HepG2 (cell line): ENCODE results near the gene NR1H3. TPM values are rescaled to one million over a fixed set of nuclear protein-coding genes. Genes with fewer than 3 reads are reported as not detected.
A peak's percentile ranks its signal among the peaks of the same experiment; 100 is the strongest.

Experiments
- ASH2L ChIP-seq: fragments of 300-600, 200-600 bp; sonication (generic); IDR thresholded peaks from 2 replicates; pipeline ENCODE4 v1.7.0; 2017; ENCODE audit warnings: low read depth, mild to moderate bottlenecking, moderate library complexity, mixed read lengths, low read length; ENCODE audit not compliant: insufficient read length
- ELF3 ChIP-seq: IDR thresholded peaks from 2 replicates; pipeline ENCODE4 v1.6.1; 2016; ENCODE audit warnings: missing genetic modification reagents, missing compliant biosample characterization
- EP300 ChIP-seq, 3 experiments: sonication (generic) in 1 of 3; formaldehyde crosslinking in 1 of 3; IDR thresholded peaks; 2 replicates each; pipeline versions ENCODE4 v1.5.1 to v1.6.1; 2011 to 2020; ENCODE audit warnings: low read depth in 2 of 3, low read length in 2 of 3, borderline replicate concordance in 1 of 3, improper control_type of control experiment in 1 of 3, mild to moderate bottlenecking in 1 of 3, missing genetic modification reagents in 1 of 3, moderate library complexity in 1 of 3
- ETV5 ChIP-seq: IDR thresholded peaks from 2 replicates; pipeline ENCODE4 v1.6.1; 2018; ENCODE audit warnings: missing biosample characterization, missing genetic modification reagents, inconsistent platforms, borderline replicate concordance
- MBNL3 ChIP-seq: fragments of 250-450 bp; sonication (Bioruptor Pico); conservative IDR thresholded peaks from 2 replicates; pipeline ENCODE4 v1.8.0; 2022; ENCODE audit warnings: mild to moderate bottlenecking, inconsistent platforms
- NR2F2 ChIP-seq: IDR thresholded peaks from 2 replicates; pipeline ENCODE4 v1.6.1; 2012; ENCODE audit warnings: low read depth, inconsistent platforms, borderline replicate concordance
- RBM22 ChIP-seq: fragments of 200-400 bp; formaldehyde crosslinking; optimal IDR thresholded peaks from 2 replicates; pipeline ENCODE3; 2017; ENCODE audit warnings: mild to moderate bottlenecking, low read length, moderate library complexity
- RELA ChIP-seq: sonication (generic); formaldehyde crosslinking; IDR thresholded peaks from 2 replicates; pipeline ENCODE4 v1.4.0; 2020; ENCODE audit warnings: missing genetic modification reagents
- SNRNP70 ChIP-seq: fragments of 200-400 bp; formaldehyde crosslinking; IDR thresholded peaks from 2 replicates; pipeline ENCODE4 v1.6.1; 2017; ENCODE audit warnings: mild to moderate bottlenecking, low read depth, low read length, moderate library complexity
- TBX3 ChIP-seq: fragments of 450-650 bp; IDR thresholded peaks from 2 replicates; pipeline ENCODE4 v1.6.1; 2017; ENCODE audit warnings: antibody characterized with exemption, mild to moderate bottlenecking, inconsistent platforms, borderline replicate concordance
- TEAD3 ChIP-seq: optimal IDR thresholded peaks from 2 replicates; pipeline ENCODE3; 2016; ENCODE audit warnings: borderline replicate concordance
- XRCC5 ChIP-seq: fragments of 200-400 bp; formaldehyde crosslinking; optimal IDR thresholded peaks from 2 replicates; pipeline ENCODE3; 2017; ENCODE audit warnings: mild to moderate bottlenecking, low read length
- ZNF441 ChIP-seq: sonication (generic); formaldehyde crosslinking; IDR thresholded peaks from 2 replicates; pipeline ENCODE4 v1.7.0; 2021; ENCODE audit warnings: missing genetic modification reagents, borderline replicate concordance
- polyA plus RNA-seq, 8 experiments: library from polyadenylated mRNA; depleted of rRNA in 3 of 8; stranded (reverse) in 7 of 8; unstranded in 1 of 8; fragments of >200 nt; fragmentation: Illumina TruSeq in 4 of 8; extraction: Trizol in 4 of 8; gene quantifications; 2 replicates each; pipeline versions ENCODE4 v1.2.1 to v1.2.3, GENCODE V29; 2011 to 2016; ENCODE audit warnings: low read depth in 4 of 8, missing spikeins in 1 of 8, mixed read lengths in 1 of 8; ENCODE audit not compliant: insufficient read depth in 1 of 8
- total RNA-seq, 5 experiments: library from RNA; depleted of rRNA; stranded (reverse); fragments of >200 nt; fragmentation: Illumina TruSeq; extraction: Trizol; gene quantifications; 2 replicates each; pipeline ENCODE4 v1.2.3, GENCODE V29; 2016; ENCODE audit warnings: low read depth in 1 of 5
- TF ChIP-seq, protein P1 (sequence below): sonication (generic); formaldehyde crosslinking; IDR thresholded peaks from 2 replicates; pipeline ENCODE4 v1.5.1; 2020; ENCODE audit warnings: mild to moderate bottlenecking, missing genetic modification reagents, borderline replicate concordance
- TF ChIP-seq, protein P2 (sequence below): sonication (generic); formaldehyde crosslinking; IDR thresholded peaks from 2 replicates; pipeline ENCODE4 v1.4.0; 2020; ENCODE audit warnings: missing genetic modification reagents
- TF ChIP-seq, protein P3 (sequence below): sonication (generic); formaldehyde crosslinking; IDR thresholded peaks from 2 replicates; pipeline ENCODE4 v1.5.0; 2020; ENCODE audit warnings: mild to moderate bottlenecking, missing genetic modification reagents, borderline replicate concordance

Gene NR1H3
- total and polyA plus RNA-seq, 2 of the 13 experiments (the other 11 are each of a cell fraction or from before 2014, with no cell fraction given), result 41.8 to 102 TPM

DNA sequence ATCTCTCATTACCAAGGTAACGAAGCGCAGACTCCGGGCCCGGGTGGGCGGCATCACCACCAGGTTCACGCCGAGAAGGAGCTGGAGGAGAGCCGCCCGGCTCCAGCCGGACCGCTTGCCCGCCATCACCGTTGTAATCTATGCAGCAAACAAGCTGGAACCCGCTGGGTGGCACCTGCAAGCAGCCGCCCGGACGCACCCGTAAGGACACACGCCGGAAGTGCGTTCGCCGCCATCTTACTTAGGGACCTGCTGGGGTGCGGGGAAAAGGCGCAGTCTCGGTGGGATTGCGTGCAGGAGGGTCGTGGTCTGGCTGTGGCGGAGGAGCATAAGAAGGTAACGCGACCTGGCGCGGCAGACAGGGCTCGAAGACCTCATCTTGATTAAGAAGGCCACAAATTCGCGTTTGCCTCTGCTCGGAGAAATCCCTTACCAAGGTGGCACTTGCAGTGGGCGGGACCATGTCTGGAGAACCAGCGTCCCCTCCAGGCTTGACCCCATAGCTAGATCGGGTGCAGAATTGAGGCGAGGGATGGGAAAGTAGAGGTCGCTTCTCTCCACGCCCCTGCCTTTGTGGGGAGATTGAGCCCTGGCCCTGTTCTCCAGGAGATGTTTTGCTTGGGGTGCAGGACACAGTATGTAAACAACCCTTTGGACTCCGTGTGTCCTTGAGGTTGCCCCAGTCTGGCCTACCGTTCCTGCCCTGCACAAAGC, 9.0 kb upstream of the NR1H3 start, which contains the start of gene ACP2 (continued):
- TF ChIP-seq, protein P1, sequence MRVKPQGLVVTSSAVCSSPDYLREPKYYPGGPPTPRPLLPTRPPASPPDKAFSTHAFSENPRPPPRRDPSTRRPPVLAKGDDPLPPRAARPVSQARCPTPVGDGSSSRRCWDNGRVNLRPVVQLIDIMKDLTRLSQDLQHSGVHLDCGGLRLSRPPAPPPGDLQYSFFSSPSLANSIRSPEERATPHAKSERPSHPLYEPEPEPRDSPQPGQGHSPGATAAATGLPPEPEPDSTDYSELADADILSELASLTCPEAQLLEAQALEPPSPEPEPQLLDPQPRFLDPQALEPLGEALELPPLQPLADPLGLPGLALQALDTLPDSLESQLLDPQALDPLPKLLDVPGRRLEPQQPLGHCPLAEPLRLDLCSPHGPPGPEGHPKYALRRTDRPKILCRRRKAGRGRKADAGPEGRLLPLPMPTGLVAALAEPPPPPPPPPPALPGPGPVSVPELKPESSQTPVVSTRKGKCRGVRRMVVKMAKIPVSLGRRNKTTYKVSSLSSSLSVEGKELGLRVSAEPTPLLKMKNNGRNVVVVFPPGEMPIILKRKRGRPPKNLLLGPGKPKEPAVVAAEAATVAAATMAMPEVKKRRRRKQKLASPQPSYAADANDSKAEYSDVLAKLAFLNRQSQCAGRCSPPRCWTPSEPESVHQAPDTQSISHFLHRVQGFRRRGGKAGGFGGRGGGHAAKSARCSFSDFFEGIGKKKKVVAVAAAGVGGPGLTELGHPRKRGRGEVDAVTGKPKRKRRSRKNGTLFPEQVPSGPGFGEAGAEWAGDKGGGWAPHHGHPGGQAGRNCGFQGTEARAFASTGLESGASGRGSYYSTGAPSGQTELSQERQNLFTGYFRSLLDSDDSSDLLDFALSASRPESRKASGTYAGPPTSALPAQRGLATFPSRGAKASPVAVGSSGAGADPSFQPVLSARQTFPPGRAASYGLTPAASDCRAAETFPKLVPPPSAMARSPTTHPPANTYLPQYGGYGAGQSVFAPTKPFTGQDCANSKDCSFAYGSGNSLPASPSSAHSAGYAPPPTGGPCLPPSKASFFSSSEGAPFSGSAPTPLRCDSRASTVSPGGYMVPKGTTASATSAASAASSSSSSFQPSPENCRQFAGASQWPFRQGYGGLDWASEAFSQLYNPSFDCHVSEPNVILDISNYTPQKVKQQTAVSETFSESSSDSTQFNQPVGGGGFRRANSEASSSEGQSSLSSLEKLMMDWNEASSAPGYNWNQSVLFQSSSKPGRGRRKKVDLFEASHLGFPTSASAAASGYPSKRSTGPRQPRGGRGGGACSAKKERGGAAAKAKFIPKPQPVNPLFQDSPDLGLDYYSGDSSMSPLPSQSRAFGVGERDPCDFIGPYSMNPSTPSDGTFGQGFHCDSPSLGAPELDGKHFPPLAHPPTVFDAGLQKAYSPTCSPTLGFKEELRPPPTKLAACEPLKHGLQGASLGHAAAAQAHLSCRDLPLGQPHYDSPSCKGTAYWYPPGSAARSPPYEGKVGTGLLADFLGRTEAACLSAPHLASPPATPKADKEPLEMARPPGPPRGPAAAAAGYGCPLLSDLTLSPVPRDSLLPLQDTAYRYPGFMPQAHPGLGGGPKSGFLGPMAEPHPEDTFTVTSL, result 0 out of 2 replicates have a peak, but pooled peaks have one; percentile 30
- 0 out of 2 replicates have a peak, but pooled peaks have one; percentile 57 for TF ChIP-seq ZNF441 (CRISPR knock-in tag)
- TF ChIP-seq TBX3, result peak; percentile 9; the same call in 1 of the 2 replicates
- no peak for TF ChIP-seq RBM22
- no peak for TF ChIP-seq RELA
- TF ChIP-seq, protein P2, sequence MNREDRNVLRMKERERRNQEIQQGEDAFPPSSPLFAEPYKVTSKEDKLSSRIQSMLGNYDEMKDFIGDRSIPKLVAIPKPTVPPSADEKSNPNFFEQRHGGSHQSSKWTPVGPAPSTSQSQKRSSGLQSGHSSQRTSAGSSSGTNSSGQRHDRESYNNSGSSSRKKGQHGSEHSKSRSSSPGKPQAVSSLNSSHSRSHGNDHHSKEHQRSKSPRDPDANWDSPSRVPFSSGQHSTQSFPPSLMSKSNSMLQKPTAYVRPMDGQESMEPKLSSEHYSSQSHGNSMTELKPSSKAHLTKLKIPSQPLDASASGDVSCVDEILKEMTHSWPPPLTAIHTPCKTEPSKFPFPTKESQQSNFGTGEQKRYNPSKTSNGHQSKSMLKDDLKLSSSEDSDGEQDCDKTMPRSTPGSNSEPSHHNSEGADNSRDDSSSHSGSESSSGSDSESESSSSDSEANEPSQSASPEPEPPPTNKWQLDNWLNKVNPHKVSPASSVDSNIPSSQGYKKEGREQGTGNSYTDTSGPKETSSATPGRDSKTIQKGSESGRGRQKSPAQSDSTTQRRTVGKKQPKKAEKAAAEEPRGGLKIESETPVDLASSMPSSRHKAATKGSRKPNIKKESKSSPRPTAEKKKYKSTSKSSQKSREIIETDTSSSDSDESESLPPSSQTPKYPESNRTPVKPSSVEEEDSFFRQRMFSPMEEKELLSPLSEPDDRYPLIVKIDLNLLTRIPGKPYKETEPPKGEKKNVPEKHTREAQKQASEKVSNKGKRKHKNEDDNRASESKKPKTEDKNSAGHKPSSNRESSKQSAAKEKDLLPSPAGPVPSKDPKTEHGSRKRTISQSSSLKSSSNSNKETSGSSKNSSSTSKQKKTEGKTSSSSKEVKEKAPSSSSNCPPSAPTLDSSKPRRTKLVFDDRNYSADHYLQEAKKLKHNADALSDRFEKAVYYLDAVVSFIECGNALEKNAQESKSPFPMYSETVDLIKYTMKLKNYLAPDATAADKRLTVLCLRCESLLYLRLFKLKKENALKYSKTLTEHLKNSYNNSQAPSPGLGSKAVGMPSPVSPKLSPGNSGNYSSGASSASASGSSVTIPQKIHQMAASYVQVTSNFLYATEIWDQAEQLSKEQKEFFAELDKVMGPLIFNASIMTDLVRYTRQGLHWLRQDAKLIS, result 0 out of 2 replicates have a peak, but pooled peaks have one; percentile 54
- peak; percentile 91 for TF ChIP-seq ASH2L
- TF ChIP-seq TEAD3 (CRISPR knock-in tag), result no peak
- no peak for TF ChIP-seq MBNL3 (CRISPR knock-in tag)
- TF ChIP-seq, protein P3, sequence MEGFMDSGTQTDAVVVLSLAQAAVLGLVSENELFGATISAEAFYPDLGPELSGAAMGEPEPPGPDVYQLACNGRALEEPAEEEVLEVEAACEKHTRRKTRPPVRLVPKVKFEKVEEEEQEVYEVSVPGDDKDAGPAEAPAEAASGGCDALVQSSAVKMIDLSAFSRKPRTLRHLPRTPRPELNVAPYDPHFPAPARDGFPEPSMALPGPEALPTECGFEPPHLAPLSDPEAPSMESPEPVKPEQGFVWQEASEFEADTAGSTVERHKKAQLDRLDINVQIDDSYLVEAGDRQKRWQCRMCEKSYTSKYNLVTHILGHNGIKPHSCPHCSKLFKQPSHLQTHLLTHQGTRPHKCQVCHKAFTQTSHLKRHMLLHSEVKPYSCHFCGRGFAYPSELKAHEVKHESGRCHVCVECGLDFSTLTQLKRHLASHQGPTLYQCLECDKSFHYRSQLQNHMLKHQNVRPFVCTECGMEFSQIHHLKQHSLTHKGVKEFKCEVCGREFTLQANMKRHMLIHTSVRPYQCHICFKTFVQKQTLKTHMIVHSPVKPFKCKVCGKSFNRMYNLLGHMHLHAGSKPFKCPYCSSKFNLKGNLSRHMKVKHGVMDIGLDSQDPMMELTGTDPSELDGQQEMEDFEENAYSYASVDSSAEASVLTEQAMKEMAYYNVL (CRISPR knock-in tag), result peak; percentile 79; the same call in 1 of the 2 replicates
- peak; percentile 65; the same call in 1 of the 2 replicates for TF ChIP-seq NR2F2
- peak; percentile 71; the same call in 1 of the 2 replicates for TF ChIP-seq ETV5
- TF ChIP-seq ELF3 (CRISPR knock-in tag), result peak; percentile 75
- peak; percentile 58 to 59 for TF ChIP-seq EP300 (IDR thresholded peaks at IDR 0.05; ENCODE audit: low read depth in 2 of 2, low read length in 2 of 2)
- TF ChIP-seq EP300 (CRISPR knock-in tag; IDR thresholded peaks at IDR 0.05; ENCODE audit: borderline replicate concordance), result peak; percentile 70; the same call in 1 of the 2 replicates
- TF ChIP-seq XRCC5, result peak; percentile 97
- no peak for TF ChIP-seq SNRNP70
